Natural killer cell treated with Interleukin-12 subunit alpha and Interleukin-12 subunit beta and Interleukin-15 and Interleukin-18, amount 100 ng/mL, for 72 hours (primary cell): ENCODE data around the gene STX1A. TPM values are rescaled to one million over a fixed set of nuclear protein-coding genes. Genes with fewer than 3 reads are reported as not detected.

Experiments used
- ATAC-seq, 2 donors: fragments of 150-1000 bp; cut with Tn5 transposase in 1 of 2; sonication (Bioruptor Pico), chemical (Tn5 transposase) in 1 of 2; 2 replicates each; pipeline ENCODE4 v1.10.0; 2021
- DNase-seq: peaks from one replicate; pipeline ENCODE4 v3.0.0; 2022; ENCODE audit warnings: low spot score
- H3K27ac Mint-ChIP-seq, 2 donors: 1 replicate in 1 of 2; 2 replicates in 1 of 2; pipeline ENCODE4 v1.8.0; 2022; ENCODE audit warnings: mixed read lengths in 2 of 2, mild to moderate bottlenecking in 1 of 2, moderate library complexity in 1 of 2
- H3K27me3 Mint-ChIP-seq, 2 donors: 1 replicate in 1 of 2; 2 replicates in 1 of 2; pipeline ENCODE4 v1.8.0; 2022; ENCODE audit warnings: mixed read lengths in 2 of 2
- H3K36me3 Mint-ChIP-seq: one replicate; pipeline ENCODE4 v1.8.0; 2022; ENCODE audit warnings: mixed read lengths
- H3K4me1 Mint-ChIP-seq, 2 donors: 1 replicate in 1 of 2; 2 replicates in 1 of 2; pipeline ENCODE4 v1.8.0; 2022; ENCODE audit warnings: low read depth in 2 of 2, mixed read lengths in 2 of 2, mild to moderate bottlenecking in 1 of 2
- H3K4me3 Mint-ChIP-seq: one replicate; pipeline ENCODE4 v1.8.0; 2022; ENCODE audit warnings: mixed read lengths
- H3K9me3 Mint-ChIP-seq: 2 replicates; pipeline ENCODE4 v1.8.0; 2022; ENCODE audit warnings: mixed read lengths
- total RNA-seq, 2 donors: library from RNA; stranded (reverse); gene quantifications; one replicate each; pipeline ENCODE4 v1.2.3, GENCODE V29; 2022

STX1A gene
- total RNA-seq, 2 donors from 2014 or later = 17.8 to 23.2 TPM

GRCh38 chr7:73740771-73741170 is 21.3 kb upstream of the STX1A start:
- ATAC-seq = no peak
- no peaks in the 10 kb centered on the region for H3K27me3 Mint-ChIP-seq
- no peaks in the 10 kb centered on the region for H3K9me3 Mint-ChIP-seq
- H3K27ac Mint-ChIP-seq = no peak overlapping the region
- peak overlapping the region; percentile 39 for H3K4me3 Mint-ChIP-seq
- peaks cover 6 to 14% of the 10 kb centered on the region in 2 donors for H3K4me1 Mint-ChIP-seq
- no peak for DNase-seq
- no peaks in the 10 kb centered on the region for H3K36me3 Mint-ChIP-seq

GRCh38 chr7:73740212-73740611 is 20.7 kb upstream of the STX1A start:
- Mint-ChIP-seq H3K27ac (no peak overlapping the region), H3K4me1 (peaks cover 6 to 14% of the 10 kb centered on the region in 2 donors), H3K9me3 (no peaks in the 10 kb centered on the region), H3K27me3 (no peaks in the 10 kb centered on the region), H3K4me3 (peak overlapping the region; percentile 39), H3K36me3 (no peaks in the 10 kb centered on the region)
- DNase-seq (no peak), ATAC-seq (no peak)

- Mint-ChIP-seq H3K9me3 (no peaks in the 10 kb centered on the region), H3K36me3 (no peaks in the 10 kb centered on the region), H3K27ac (peak overlapping the region; percentile 84 to 85), H3K4me1 (peaks cover 11 to 21% of the 10 kb centered on the region in 2 donors), H3K4me3 (peak overlapping the region; percentile 90), H3K27me3 (no peaks in the 10 kb centered on the region)
- DNase-seq (no peak), ATAC-seq (no peak)
Measured at GRCh38 chr7:73739387-73739767, 19.9 kb upstream of the STX1A start.

GRCh38 chr7:73738612-73739386 is 19.3 kb upstream of the STX1A start, which contains the start of gene ABHD11:
ABHD11 (minus strand) TSS chr7:73738802; CDS start chr7:73738770, 32 bp downstream.
- Mint-ChIP-seq H3K27ac (peak within 1 kb of the TSS; percentile 84 to 85), H3K36me3 (no peaks in the 10 kb centered on the region), H3K27me3 (no peaks in the 10 kb centered on the region), H3K9me3 (no peaks in the 10 kb centered on the region), H3K4me1 (peaks cover 12 to 21% of the 10 kb centered on the region in 2 donors), H3K4me3 (peak within 1 kb of the TSS; percentile 90)
- DNase-seq (peak; percentile 97), ATAC-seq (peak; percentile 91 to 94)

- Mint-ChIP-seq H3K4me1 (peaks cover 12 to 21% of the 10 kb centered on the region in 2 donors), H3K27me3 (no peaks in the 10 kb centered on the region), H3K27ac (peak overlapping the region; percentile 84 to 85), H3K36me3 (no peaks in the 10 kb centered on the region), H3K4me3 (peak overlapping the region; percentile 90), H3K9me3 (no peaks in the 10 kb centered on the region)
- ATAC-seq (peak; percentile 41 to 58), DNase-seq (peak; percentile 64)
Measured at GRCh38 chr7:73738220-73738611, 18.7 kb upstream of the STX1A start.

GRCh38 chr7:73737491-73738219 is 18.2 kb upstream of the STX1A start:
- Mint-ChIP-seq H3K27ac (peak overlapping the region; percentile 84 to 85), H3K4me1 (peaks cover 12 to 21% of the 10 kb centered on the region in 2 donors)

GRCh38 chr7:73736885-73737284 is 17.4 kb upstream of the STX1A start:
- peak overlapping the region; percentile 27 for H3K4me3 Mint-ChIP-seq
- ATAC-seq = no peak
- H3K27ac Mint-ChIP-seq = no peak overlapping the region
- peak; percentile 44 for DNase-seq
- H3K9me3 Mint-ChIP-seq = no peaks in the 10 kb centered on the region
- no peaks in the 10 kb centered on the region for H3K27me3 Mint-ChIP-seq
- H3K4me1 Mint-ChIP-seq = peaks cover 12 to 21% of the 10 kb centered on the region in 2 donors
- H3K36me3 Mint-ChIP-seq = no peaks in the 10 kb centered on the region

More at GRCh38 chr7:73737491-73738219, 18.2 kb upstream of the STX1A start:
- no peak for ATAC-seq
- Mint-ChIP-seq H3K36me3 (no peaks in the 10 kb centered on the region), H3K9me3 (no peaks in the 10 kb centered on the region), H3K4me3 (peak overlapping the region; percentile 90), H3K27me3 (no peaks in the 10 kb centered on the region)
- DNase-seq = peak; percentile 55

- DNase-seq (peak; percentile 56), ATAC-seq (no peak)
- Mint-ChIP-seq H3K27me3 (peaks cover 1 to 2% of the 10 kb centered on the region in 2 donors), H3K36me3 (no peaks in the 10 kb centered on the region), H3K4me3 (no peak overlapping the region), H3K27ac (no peak overlapping the region), H3K4me1 (peaks cover 12 to 21% of the 10 kb centered on the region in 2 donors), H3K9me3 (no peaks in the 10 kb centered on the region)
Measured at GRCh38 chr7:73735528-73735905, 16.0 kb upstream of the STX1A start.

- peak; percentile 73 to 80 for ATAC-seq
- Mint-ChIP-seq H3K36me3 (no peaks in the 10 kb centered on the region), H3K4me3 (no peak overlapping the region), H3K27me3 (peaks cover 4 to 6% of the 10 kb centered on the region in 2 donors), H3K4me1 (peaks cover 12 to 21% of the 10 kb centered on the region in 2 donors), H3K9me3 (no peaks in the 10 kb centered on the region), H3K27ac (peak overlapping the region in 1 of 2 donors; percentile 52)
- DNase-seq = peak; percentile 90
Measured at GRCh38 chr7:73734619-73735527, 15.4 kb upstream of the STX1A start.

- peaks cover 7 to 18% of the 10 kb centered on the region in 2 donors for H3K27me3 Mint-ChIP-seq
- peak; percentile 10 for DNase-seq
Measured at GRCh38 chr7:73732397-73732796, 12.9 kb upstream of the STX1A start.

GRCh38 chr7:73730485-73730884 is 11.0 kb upstream of the STX1A start:
- Mint-ChIP-seq H3K4me3 (no peak overlapping the region), H3K9me3 (no peaks in the 10 kb centered on the region), H3K27ac (no peak overlapping the region), H3K4me1 (peaks cover 5 to 7% of the 10 kb centered on the region in 2 donors), H3K36me3 (no peaks in the 10 kb centered on the region), H3K27me3 (peaks cover 7 to 18% of the 10 kb centered on the region in 2 donors)
- ATAC-seq (no peak), DNase-seq (peak; percentile 16)

More at GRCh38 chr7:73732397-73732796, 12.9 kb upstream of the STX1A start:
- no peak for ATAC-seq
- no peaks in the 10 kb centered on the region for H3K36me3 Mint-ChIP-seq
- no peak overlapping the region for H3K4me3 Mint-ChIP-seq
- H3K4me1 Mint-ChIP-seq = peaks cover 5 to 10% of the 10 kb centered on the region in 2 donors
- H3K27ac Mint-ChIP-seq = no peak overlapping the region
- H3K9me3 Mint-ChIP-seq = no peaks in the 10 kb centered on the region

- ATAC-seq (no peak), DNase-seq (peak; percentile 20)
- Mint-ChIP-seq H3K4me3 (no peak overlapping the region), H3K4me1 (no peaks in the 10 kb centered on the region), H3K27ac (no peak overlapping the region), H3K27me3 (peaks cover 7 to 18% of the 10 kb centered on the region in 2 donors), H3K9me3 (no peaks in the 10 kb centered on the region), H3K36me3 (no peaks in the 10 kb centered on the region)
Measured at GRCh38 chr7:73728551-73728950, 9.1 kb upstream of the STX1A start.

GRCh38 chr7:73727952-73728351 is 8.5 kb upstream of the STX1A start:
- Mint-ChIP-seq H3K36me3 (no peaks in the 10 kb centered on the region), H3K27me3 (peaks cover 7 to 18% of the 10 kb centered on the region in 2 donors), H3K4me1 (no peaks in the 10 kb centered on the region), H3K4me3 (no peak overlapping the region), H3K9me3 (no peaks in the 10 kb centered on the region), H3K27ac (no peak overlapping the region)
- ATAC-seq (no peak), DNase-seq (no peak)
